ENCODE measurements around the gene CHCHD3. TPM values are rescaled to one million over a fixed set of nuclear protein-coding genes. Genes with fewer than 3 reads are reported as not detected.

Gene CHCHD3
- total RNA-seq, 1 experiment from 2014 or later: 149 TPM

GRCh38 chr7:132846086-132846485 lies 235.8 kb downstream of the CHCHD3 start:
- no peaks in the 10 kb centered on the region for H3K27me3 ChIP-seq (ENCODE audit: low read length)
- POLR2A ChIA-PET (ENCODE audit: unreplicated experiment): no interaction called here

GRCh38 chr7:132842478-132842877 lies 239.4 kb downstream of the CHCHD3 start:
- intact Hi-C loops (cut with micrococcal nuclease): no loop called here
- no peaks in the 10 kb centered on the region for H3F3A ChIP-seq (ENCODE audit: low read length, unreplicated experiment)
- no peaks in the 10 kb centered on the region for H3K4me1 ChIP-seq (ENCODE audit: insufficient read depth, low read length)
- no peaks in the 10 kb centered on the region for H4K20me1 ChIP-seq (ENCODE audit: low read length)
- ATAC-seq (no peak), DNase-seq (no peak)
- no peak overlapping the region for H3K9ac ChIP-seq (ENCODE audit: low read length)
- no peaks in the 10 kb centered on the region for H3K27me3 ChIP-seq (ENCODE audit: low read length)
- H3K79me2 ChIP-seq (ENCODE audit: low read length): no peaks in the 10 kb centered on the region
- no peaks in the 10 kb centered on the region for H3K9me3 ChIP-seq (ENCODE audit: low read length)
- ChIA-PET POLR2A (ENCODE audit: unreplicated experiment) (no interaction called here), CTCF (no interaction called here)
- H3K4me2 ChIP-seq (ENCODE audit: low read length): no peak overlapping the region
- H2AFZ ChIP-seq (ENCODE audit: low read length): no peak overlapping the region
- H3K27ac ChIP-seq (ENCODE audit: low read length): no peak overlapping the region
- TF ChIP-seq EZH2phosphoT487 (IDR thresholded peaks at IDR 0.05; ENCODE audit: borderline replicate concordance, low read length) (no peak), EZH2 (IDR thresholded peaks at IDR 0.05; ENCODE audit: low read length, unreplicated experiment) (no peak), CTCF (conservative IDR thresholded peaks at IDR 0.05; ENCODE audit: low read depth, low read length) (no peak)
- no peak overlapping the region for H3K4me3 ChIP-seq (ENCODE audit: low read length)
- H3K36me3 ChIP-seq (ENCODE audit: low read depth, low read length): 0 out of 2 replicates have a peak, but pooled peaks cover 4% of the 10 kb centered on the region
- no TSS peak for BruUV-seq (replicated peaks)
- no peaks in the 10 kb centered on the region for H3K9me2 ChIP-seq (replicated peaks; ENCODE audit: low read length)

More at GRCh38 chr7:132846086-132846485, 235.8 kb downstream of the CHCHD3 start:
- H4K20me1 ChIP-seq (ENCODE audit: low read length): no peaks in the 10 kb centered on the region
- no peak overlapping the region for H3K4me2 ChIP-seq (ENCODE audit: low read length)
- no peak overlapping the region for H3K27ac ChIP-seq (ENCODE audit: low read length)
- H3K9me3 ChIP-seq (ENCODE audit: low read length): no peaks in the 10 kb centered on the region
- DNase-seq (no peak), ATAC-seq (no peak)
- H3K36me3 ChIP-seq (ENCODE audit: low read depth, low read length): 0 out of 2 replicates have a peak, but pooled peaks cover 4% of the 10 kb centered on the region
- no peak overlapping the region for H3K9ac ChIP-seq (ENCODE audit: low read length)
- no peak overlapping the region for H3K4me3 ChIP-seq (ENCODE audit: low read length)
- H3K9me2 ChIP-seq (replicated peaks; ENCODE audit: low read length): no peaks in the 10 kb centered on the region
- intact Hi-C loops (cut with micrococcal nuclease): no loop called here
- no TSS peak for BruUV-seq (replicated peaks)
- CTCF ChIA-PET: no interaction called here
- no peaks in the 10 kb centered on the region for H3K79me2 ChIP-seq (ENCODE audit: low read length)
- H3F3A ChIP-seq (ENCODE audit: low read length, unreplicated experiment): no peaks in the 10 kb centered on the region
- H3K4me1 ChIP-seq (ENCODE audit: insufficient read depth, low read length): no peaks in the 10 kb centered on the region
- no peak overlapping the region for H2AFZ ChIP-seq (ENCODE audit: low read length)
- no peak for TF ChIP-seq EZH2phosphoT487 (IDR thresholded peaks at IDR 0.05; ENCODE audit: borderline replicate concordance, low read length)
- TF ChIP-seq CTCF (conservative IDR thresholded peaks at IDR 0.05; ENCODE audit: low read depth, low read length): no peak
- no peak for TF ChIP-seq EZH2 (IDR thresholded peaks at IDR 0.05; ENCODE audit: low read length, unreplicated experiment)

- H3K36me3 ChIP-seq (ENCODE audit: low read depth, low read length): 0 out of 2 replicates have a peak, but pooled peaks cover 4% of the 10 kb centered on the region
- CTCF ChIA-PET: no interaction called here
- H3K4me1 ChIP-seq (ENCODE audit: insufficient read depth, low read length): no peaks in the 10 kb centered on the region; the same call in 1 of the 2 replicates
- ATAC-seq (no peak), DNase-seq (no peak)
- H3K79me2 ChIP-seq (ENCODE audit: low read length): no peaks in the 10 kb centered on the region
- no peak overlapping the region for H2AFZ ChIP-seq (ENCODE audit: low read length)
- H3K9ac ChIP-seq (ENCODE audit: low read length): no peak overlapping the region
- no TSS peak for BruUV-seq (replicated peaks)
- no peak overlapping the region for H3K4me3 ChIP-seq (ENCODE audit: low read length)
- no peaks in the 10 kb centered on the region for H3K27me3 ChIP-seq (ENCODE audit: low read length)
- intact Hi-C loops (cut with micrococcal nuclease): no loop called here
- POLR2A ChIA-PET (ENCODE audit: unreplicated experiment): no interaction called here
- H3K4me2 ChIP-seq (ENCODE audit: low read length): no peak overlapping the region
- no peaks in the 10 kb centered on the region for H4K20me1 ChIP-seq (ENCODE audit: low read length)
- no peaks in the 10 kb centered on the region for H3K9me3 ChIP-seq (ENCODE audit: low read length)
- no peak overlapping the region for H3K27ac ChIP-seq (ENCODE audit: low read length)
- H3K9me2 ChIP-seq (replicated peaks; ENCODE audit: low read length): no peaks in the 10 kb centered on the region
- H3F3A ChIP-seq (ENCODE audit: low read length, unreplicated experiment): no peaks in the 10 kb centered on the region
- TF ChIP-seq CTCF (conservative IDR thresholded peaks at IDR 0.05; ENCODE audit: low read depth, low read length) (no peak), EZH2 (IDR thresholded peaks at IDR 0.05; ENCODE audit: low read length, unreplicated experiment) (no peak), EZH2phosphoT487 (IDR thresholded peaks at IDR 0.05; ENCODE audit: borderline replicate concordance, low read length) (no peak)
Measured at GRCh38 chr7:132840199-132840598, 241.7 kb downstream of the CHCHD3 start.
